HepG2 (cell line): Measurements from ENCODE around the gene LUC7L. TPM values are rescaled to one million over a fixed set of nuclear protein-coding genes. Genes with fewer than 3 reads are reported as not detected.

Source experiments
- CBX2 ChIP-seq, 2 experiments: fragments of 200-600 bp in 1 of 2; sonication (generic); formaldehyde crosslinking in 1 of 2; IDR thresholded peaks; 2 replicates each; pipeline versions ENCODE4 v1.7.0 to v1.8.1; 2018 to 2022; ENCODE audit warnings: low read depth in 2 of 2, low read length in 1 of 2, mild to moderate bottlenecking in 1 of 2, missing genetic modification reagents in 1 of 2
- HNF4A ChIP-seq: sonication (generic); formaldehyde crosslinking; IDR thresholded peaks from 2 replicates; pipeline ENCODE4 v1.4.0; 2020; ENCODE audit warnings: missing genetic modification reagents
- IKZF1 ChIP-seq: fragments of 450-650 bp; IDR thresholded peaks from 2 replicates; pipeline ENCODE4 v1.7.1; 2016
- KLF9 ChIP-seq: IDR thresholded peaks from 2 replicates; pipeline ENCODE4 v1.6.1; 2016; ENCODE audit warnings: low read depth
- NFRKB ChIP-seq: fragments of 450-650 bp; IDR thresholded peaks from 2 replicates; pipeline ENCODE4 v1.6.1; 2017
- PLRG1 ChIP-seq: fragments of 450-650 bp; conservative IDR thresholded peaks from 2 replicates; pipeline ENCODE4 v1.6.1; 2016
- U2AF1 ChIP-seq: fragments of 200-400 bp; formaldehyde crosslinking; optimal IDR thresholded peaks from 2 replicates; pipeline ENCODE3; 2017; ENCODE audit warnings: mild to moderate bottlenecking, low read depth, low read length
- ZFP36L1 ChIP-seq: sonication (generic); formaldehyde crosslinking; IDR thresholded peaks from 2 replicates; pipeline ENCODE4 v1.8.0; 2022; ENCODE audit warnings: mild to moderate bottlenecking, missing genetic modification reagents, moderate library complexity
- ZFP82 ChIP-seq: sonication (generic); formaldehyde crosslinking; IDR thresholded peaks from 2 replicates; pipeline ENCODE4 v1.5.1; 2020; ENCODE audit warnings: mild to moderate bottlenecking, missing genetic modification reagents, borderline replicate concordance
- ZFYVE20 ChIP-seq: sonication (generic); formaldehyde crosslinking; IDR thresholded peaks from 2 replicates; pipeline ENCODE4 v1.8.0; 2023; ENCODE audit warnings: low read depth, mild to moderate bottlenecking, moderate library complexity, missing genetic modification reagents, borderline replicate concordance
- ZNF143 ChIP-seq: sonication (generic); formaldehyde crosslinking; IDR thresholded peaks from 2 replicates; pipeline ENCODE4 v1.4.0; 2020; ENCODE audit warnings: missing genetic modification reagents
- ZNF225 ChIP-seq: sonication (generic); formaldehyde crosslinking; IDR thresholded peaks from 2 replicates; pipeline ENCODE4 v1.4.0; 2020; ENCODE audit warnings: mild to moderate bottlenecking, missing genetic modification reagents
- ZNF274 ChIP-seq: sonication (generic); formaldehyde crosslinking; IDR thresholded peaks from 2 replicates; pipeline ENCODE4 v1.5.1; 2020; ENCODE audit warnings: mild to moderate bottlenecking, missing genetic modification reagents
- ZNF33A ChIP-seq: sonication (generic); formaldehyde crosslinking; IDR thresholded peaks from 2 replicates; pipeline ENCODE4 v1.5.1; 2020; ENCODE audit warnings: missing genetic modification reagents, mild to moderate bottlenecking, moderate library complexity, borderline replicate concordance
- ZNF383 ChIP-seq: sonication (generic); formaldehyde crosslinking; IDR thresholded peaks from 2 replicates; pipeline ENCODE4 v1.4.0; 2020; ENCODE audit warnings: missing genetic modification reagents, mild to moderate bottlenecking, borderline replicate concordance
- ZNF552 ChIP-seq: sonication (generic); formaldehyde crosslinking; IDR thresholded peaks from 2 replicates; pipeline ENCODE4 v1.9.0; 2022; ENCODE audit warnings: missing genetic modification reagents, mild to moderate bottlenecking, borderline replicate concordance
- ZNF746 ChIP-seq: sonication (generic); formaldehyde crosslinking; IDR thresholded peaks from 2 replicates; pipeline ENCODE4 v1.8.0; 2022; ENCODE audit warnings: mild to moderate bottlenecking, missing genetic modification reagents
- ZNF766 ChIP-seq: sonication (generic); formaldehyde crosslinking; IDR thresholded peaks from 2 replicates; pipeline ENCODE4 v1.5.0; 2020; ENCODE audit warnings: missing genetic modification reagents, borderline replicate concordance
- polyA plus RNA-seq, 8 experiments: library from polyadenylated mRNA; depleted of rRNA in 3 of 8; stranded (reverse) in 7 of 8; unstranded in 1 of 8; fragments of >200 nt; fragmentation: Illumina TruSeq in 4 of 8; extraction: Trizol in 4 of 8; gene quantifications; 2 replicates each; pipeline versions ENCODE4 v1.2.1 to v1.2.3, GENCODE V29; 2011 to 2016; ENCODE audit warnings: low read depth in 4 of 8, missing spikeins in 1 of 8, mixed read lengths in 1 of 8; ENCODE audit not compliant: insufficient read depth in 1 of 8
- total RNA-seq, 5 experiments: library from RNA; depleted of rRNA; stranded (reverse); fragments of >200 nt; fragmentation: Illumina TruSeq; extraction: Trizol; gene quantifications; 2 replicates each; pipeline ENCODE4 v1.2.3, GENCODE V29; 2016; ENCODE audit warnings: low read depth in 1 of 5
- TF ChIP-seq, protein P1 (sequence below): sonication (generic); formaldehyde crosslinking; IDR thresholded peaks from 2 replicates; pipeline ENCODE4 v1.4.0; 2020; ENCODE audit warnings: low read depth, missing genetic modification reagents
- TF ChIP-seq, protein P2 (sequence below): sonication (generic); formaldehyde crosslinking; IDR thresholded peaks from 2 replicates; pipeline ENCODE4 v1.4.0; 2020; ENCODE audit warnings: missing genetic modification reagents, mild to moderate bottlenecking, borderline replicate concordance
- TF ChIP-seq, protein P3 (sequence below): fragments of 450-650 bp; IDR thresholded peaks from 2 replicates; pipeline ENCODE4 v1.6.1; 2017; ENCODE audit warnings: mild to moderate bottlenecking
- TF ChIP-seq, protein P4 (sequence below): sonication (generic); formaldehyde crosslinking; IDR thresholded peaks from 2 replicates; pipeline ENCODE4 v1.5.1; 2020; ENCODE audit warnings: missing genetic modification reagents, mild to moderate bottlenecking, borderline replicate concordance

The LUC7L gene
- total and polyA plus RNA-seq, 2 of the 13 experiments (the other 11 are each of a cell fraction or from before 2014, with no cell fraction given): 48.7 to 56.9 TPM

DNA sequence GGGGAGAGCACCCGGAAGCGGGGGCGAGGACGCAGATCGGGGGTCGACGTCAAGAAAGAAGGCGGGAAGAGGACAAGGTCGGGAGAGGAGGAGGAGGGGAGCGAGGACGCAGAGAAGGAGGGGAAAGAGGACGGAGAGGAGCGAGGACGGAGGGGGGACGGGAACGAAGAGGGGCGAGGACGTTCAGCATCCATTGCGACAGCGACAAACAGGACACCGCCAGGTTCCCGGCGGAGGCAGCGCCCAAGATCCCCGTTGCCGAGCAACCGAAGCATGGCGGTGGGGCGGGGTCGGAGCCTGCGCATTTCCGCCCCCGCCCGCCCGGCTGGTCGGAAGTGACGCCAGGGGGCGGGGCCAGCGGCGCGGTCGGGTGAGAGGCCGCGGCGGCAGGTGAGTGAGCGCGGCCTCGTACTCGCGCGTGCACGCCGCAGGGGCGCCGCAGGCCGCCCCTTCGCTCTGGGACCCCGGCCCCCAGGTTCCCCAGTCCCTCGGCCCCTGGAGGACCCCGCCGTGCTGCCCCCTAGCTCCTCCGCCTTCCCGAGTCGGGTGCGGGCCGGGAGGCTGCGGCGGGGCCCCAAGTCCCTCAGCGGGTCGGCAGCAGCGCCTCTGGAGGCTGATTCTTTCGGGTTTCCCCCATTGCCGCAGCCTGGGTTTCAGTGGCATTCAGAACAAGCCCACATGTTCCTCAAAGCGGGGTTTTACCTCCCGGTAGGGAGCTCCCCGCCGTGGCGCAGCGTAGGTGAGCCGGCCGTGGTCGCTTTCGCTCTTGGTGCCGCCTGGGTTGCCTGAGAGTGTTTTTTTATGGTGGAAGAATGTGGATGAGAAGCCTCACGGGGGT is 5.4 kb upstream of the LUC7L start, which contains the start of gene FAM234A (continued):
- TF ChIP-seq, protein P1, sequence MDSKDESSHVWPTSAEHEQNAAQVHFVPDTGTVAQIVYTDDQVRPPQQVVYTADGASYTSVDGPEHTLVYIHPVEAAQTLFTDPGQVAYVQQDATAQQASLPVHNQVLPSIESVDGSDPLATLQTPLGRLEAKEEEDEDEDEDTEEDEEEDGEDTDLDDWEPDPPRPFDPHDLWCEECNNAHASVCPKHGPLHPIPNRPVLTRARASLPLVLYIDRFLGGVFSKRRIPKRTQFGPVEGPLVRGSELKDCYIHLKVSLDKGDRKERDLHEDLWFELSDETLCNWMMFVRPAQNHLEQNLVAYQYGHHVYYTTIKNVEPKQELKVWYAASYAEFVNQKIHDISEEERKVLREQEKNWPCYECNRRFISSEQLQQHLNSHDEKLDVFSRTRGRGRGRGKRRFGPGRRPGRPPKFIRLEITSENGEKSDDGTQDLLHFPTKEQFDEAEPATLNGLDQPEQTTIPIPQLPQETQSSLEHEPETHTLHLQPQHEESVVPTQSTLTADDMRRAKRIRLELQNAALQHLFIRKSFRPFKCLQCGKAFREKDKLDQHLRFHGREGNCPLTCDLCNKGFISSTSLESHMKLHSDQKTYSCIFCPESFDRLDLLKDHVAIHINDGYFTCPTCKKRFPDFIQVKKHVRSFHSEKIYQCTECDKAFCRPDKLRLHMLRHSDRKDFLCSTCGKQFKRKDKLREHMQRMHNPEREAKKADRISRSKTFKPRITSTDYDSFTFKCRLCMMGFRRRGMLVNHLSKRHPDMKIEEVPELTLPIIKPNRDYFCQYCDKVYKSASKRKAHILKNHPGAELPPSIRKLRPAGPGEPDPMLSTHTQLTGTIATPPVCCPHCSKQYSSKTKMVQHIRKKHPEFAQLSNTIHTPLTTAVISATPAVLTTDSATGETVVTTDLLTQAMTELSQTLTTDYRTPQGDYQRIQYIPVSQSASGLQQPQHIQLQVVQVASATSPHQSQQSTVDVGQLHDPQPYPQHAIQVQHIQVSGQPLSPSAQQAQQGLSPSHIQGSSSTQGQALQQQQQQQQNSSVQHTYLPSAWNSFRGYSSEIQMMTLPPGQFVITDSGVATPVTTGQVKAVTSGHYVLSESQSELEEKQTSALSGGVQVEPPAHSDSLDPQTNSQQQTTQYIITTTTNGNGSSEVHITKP: no peak
- TF ChIP-seq, protein P2, sequence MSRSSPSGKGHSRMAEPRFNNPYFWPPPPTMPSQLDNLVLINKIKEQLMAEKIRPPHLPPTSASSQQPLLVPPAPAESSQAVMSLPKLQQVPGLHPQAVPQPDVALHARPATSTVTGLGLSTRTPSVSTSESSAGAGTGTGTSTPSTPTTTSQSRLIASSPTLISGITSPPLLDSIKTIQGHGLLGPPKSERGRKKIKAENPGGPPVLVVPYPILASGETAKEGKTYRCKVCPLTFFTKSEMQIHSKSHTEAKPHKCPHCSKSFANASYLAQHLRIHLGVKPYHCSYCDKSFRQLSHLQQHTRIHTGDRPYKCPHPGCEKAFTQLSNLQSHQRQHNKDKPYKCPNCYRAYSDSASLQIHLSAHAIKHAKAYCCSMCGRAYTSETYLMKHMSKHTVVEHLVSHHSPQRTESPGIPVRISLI: no peak
- TF ChIP-seq ZNF225 (CRISPR knock-in tag) (0 out of 2 replicates have a peak, but pooled peaks have one; percentile 9), ZFP36L1 (CRISPR knock-in tag) (0 out of 2 replicates have a peak, but pooled peaks have one; percentile 40), ZNF766 (CRISPR knock-in tag) (no peak), ZNF552 (CRISPR knock-in tag) (no peak), KLF9 (CRISPR knock-in tag) (0 out of 2 replicates have a peak, but pooled peaks have one; percentile 16), ZNF33A (CRISPR knock-in tag) (no peak), ZFP82 (CRISPR knock-in tag) (no peak), U2AF1 (no peak), PLRG1 (no peak), ZNF383 (CRISPR knock-in tag) (no peak), NFRKB (no peak), ZNF143 (CRISPR knock-in tag) (peak; percentile 38; the same call in 1 of the 2 replicates), CBX2 (IDR thresholded peaks at IDR 0.05; ENCODE audit: low read depth, low read length) (no peak), CBX2 (CRISPR knock-in tag; IDR thresholded peaks at IDR 0.05; ENCODE audit: low read depth) (no peak), IKZF1 (no peak), HNF4A (CRISPR knock-in tag) (no peak), ZNF746 (CRISPR knock-in tag) (peak; percentile 98), ZFYVE20 (CRISPR knock-in tag) (no peak), ZNF274 (no peak)
- TF ChIP-seq, protein P3, sequence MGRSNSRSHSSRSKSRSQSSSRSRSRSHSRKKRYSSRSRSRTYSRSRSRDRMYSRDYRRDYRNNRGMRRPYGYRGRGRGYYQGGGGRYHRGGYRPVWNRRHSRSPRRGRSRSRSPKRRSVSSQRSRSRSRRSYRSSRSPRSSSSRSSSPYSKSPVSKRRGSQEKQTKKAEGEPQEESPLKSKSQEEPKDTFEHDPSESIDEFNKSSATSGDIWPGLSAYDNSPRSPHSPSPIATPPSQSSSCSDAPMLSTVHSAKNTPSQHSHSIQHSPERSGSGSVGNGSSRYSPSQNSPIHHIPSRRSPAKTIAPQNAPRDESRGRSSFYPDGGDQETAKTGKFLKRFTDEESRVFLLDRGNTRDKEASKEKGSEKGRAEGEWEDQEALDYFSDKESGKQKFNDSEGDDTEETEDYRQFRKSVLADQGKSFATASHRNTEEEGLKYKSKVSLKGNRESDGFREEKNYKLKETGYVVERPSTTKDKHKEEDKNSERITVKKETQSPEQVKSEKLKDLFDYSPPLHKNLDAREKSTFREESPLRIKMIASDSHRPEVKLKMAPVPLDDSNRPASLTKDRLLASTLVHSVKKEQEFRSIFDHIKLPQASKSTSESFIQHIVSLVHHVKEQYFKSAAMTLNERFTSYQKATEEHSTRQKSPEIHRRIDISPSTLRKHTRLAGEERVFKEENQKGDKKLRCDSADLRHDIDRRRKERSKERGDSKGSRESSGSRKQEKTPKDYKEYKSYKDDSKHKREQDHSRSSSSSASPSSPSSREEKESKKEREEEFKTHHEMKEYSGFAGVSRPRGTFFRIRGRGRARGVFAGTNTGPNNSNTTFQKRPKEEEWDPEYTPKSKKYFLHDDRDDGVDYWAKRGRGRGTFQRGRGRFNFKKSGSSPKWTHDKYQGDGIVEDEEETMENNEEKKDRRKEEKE: no peak
- TF ChIP-seq, protein P4, sequence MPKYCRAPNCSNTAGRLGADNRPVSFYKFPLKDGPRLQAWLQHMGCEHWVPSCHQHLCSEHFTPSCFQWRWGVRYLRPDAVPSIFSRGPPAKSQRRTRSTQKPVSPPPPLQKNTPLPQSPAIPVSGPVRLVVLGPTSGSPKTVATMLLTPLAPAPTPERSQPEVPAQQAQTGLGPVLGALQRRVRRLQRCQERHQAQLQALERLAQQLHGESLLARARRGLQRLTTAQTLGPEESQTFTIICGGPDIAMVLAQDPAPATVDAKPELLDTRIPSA (CRISPR knock-in tag): no peak
